IMR-90 (cell line): Measurements from ENCODE around the gene SLC29A1.

Experiments
- CEBPB ChIP-seq: IDR thresholded peaks from 2 replicates; pipeline ENCODE4 v1.6.1; 2012; ENCODE audit warnings: low read depth, low read length, improper control_type of control experiment
- CTCF ChIP-seq: conservative IDR thresholded peaks from 2 replicates; pipeline ENCODE4 v1.5.1; 2012; ENCODE audit warnings: mild to moderate bottlenecking, low read depth, low read length, improper control_type of control experiment
- POLR2A ChIP-seq: IDR thresholded peaks from 2 replicates; pipeline ENCODE4 v1.6.1; 2012; ENCODE audit warnings: mild to moderate bottlenecking, low read depth, low read length
- RAD21 ChIP-seq: IDR thresholded peaks from 2 replicates; pipeline ENCODE4 v1.6.1; 2012; ENCODE audit warnings: low read length, improper control_type of control experiment
- SMC3 ChIP-seq: fragments of 150-350 bp; IDR thresholded peaks from 2 replicates; pipeline ENCODE4 v1.6.1; 2016; ENCODE audit warnings: low read depth, mild to moderate bottlenecking, antibody characterized with exemption, low read length, moderate library complexity
- USF2 ChIP-seq: fragments of 150-350 bp; IDR thresholded peaks from 2 replicates; pipeline ENCODE4 v1.6.1; 2017; ENCODE audit warnings: mild to moderate bottlenecking, antibody characterized with exemption, low read length, low read depth

GRCh38 chr6:44226368-44227147, 3.2 kb downstream of the SLC29A1 start:
- TF ChIP-seq POLR2A = no peak
- TF ChIP-seq CTCF = no peak
- TF ChIP-seq CEBPB = no peak
- TF ChIP-seq SMC3 = no peak
- TF ChIP-seq USF2 = no peak
- no peak for TF ChIP-seq RAD21
